ENCODE data around the gene SNRNP35. TPM values are rescaled to one million over a fixed set of nuclear protein-coding genes. Genes with fewer than 3 reads are reported as not detected.

The SNRNP35 gene
- total and polyA plus RNA-seq, 2 donors (not counting 1 experiment from before 2014, with no cell fraction given): 33.8 to 57.8 TPM

- Histone ChIP-seq H4K20me1 (ENCODE audit: control insufficient read depth, insufficient read depth, low read length, poor library complexity, severe bottlenecking) (no peaks in the 10 kb centered on the region), H3K9ac (ENCODE audit: low read length) (no peak overlapping the region)
- CTCF ChIA-PET: no interaction called here
Observed at GRCh38 chr12:123512838-123513665, 55.1 kb downstream of the SNRNP35 start.

More at GRCh38 chr12:123512838-123513665, 55.1 kb downstream of the SNRNP35 start:
- Histone ChIP-seq H3K4me3 (ENCODE audit: control extremely low read depth in 1 of 5, extremely low read depth in 1 of 5, insufficient read depth in 1 of 5, low read depth in 2 of 5, low read length in 4 of 5) (no peak overlapping the region), H2AFZ (ENCODE audit: insufficient read depth, low read depth, low read length, poor library complexity, severe bottlenecking) (no peak overlapping the region), H3K9me3 (ENCODE audit: control extremely low read depth in 1 of 3, control insufficient read depth in 2 of 3, insufficient read depth in 1 of 3, low read length in 2 of 3) (no peaks in the 10 kb centered on the region), H3K27ac (ENCODE audit: low read length in 2 of 2) (no peak overlapping the region), H3K4me2 (replicated peaks; ENCODE audit: low read depth, low read length, poor library complexity, severe bottlenecking) (no peak overlapping the region), H3K4me1 (ENCODE audit: control insufficient read depth in 2 of 2, insufficient read depth in 2 of 2, low read length in 2 of 2) (no peaks in the 10 kb centered on the region), H3K36me3 (replicated peaks in 1 of 2; ENCODE audit: control extremely low read depth in 1 of 2, control insufficient read depth in 1 of 2, extremely low read depth in 1 of 2, insufficient read depth in 2 of 2, low read length in 1 of 2) (no peaks in the 10 kb centered on the region), H3K27me3 (replicated peaks in 1 of 4; ENCODE audit: control extremely low read depth in 1 of 4, control insufficient read depth in 3 of 4, insufficient read depth in 4 of 4, low read length in 3 of 4) (no peaks in the 10 kb centered on the region), H3K79me2 (ENCODE audit: control insufficient read depth, insufficient read depth, low read length) (no peaks in the 10 kb centered on the region)
- no peaks in the 10 kb centered on the region for H3K27me3 Mint-ChIP-seq
- intact Hi-C loops (cut with micrococcal nuclease): no loop called here
- TF ChIP-seq EZH2 (IDR thresholded peaks at IDR 0.05; ENCODE audit: borderline replicate concordance, insufficient read depth, low read depth, low read length, poor library complexity, severe bottlenecking) (no peak), CTCF (IDR thresholded peaks at IDR 0.05) (no peak)
- POLR2A ChIA-PET: no interaction called here
- no peaks in the 10 kb centered on the region for H3K4me1 Mint-ChIP-seq
- no peaks in the 10 kb centered on the region for H3K9me3 Mint-ChIP-seq (ENCODE audit: insufficient read depth)
- H3K4me3 Mint-ChIP-seq: no peak overlapping the region
- 94% methylated on average over 24 of the region's 26 CpGs for WGBS (ENCODE audit: insufficient coverage)
- no peak overlapping the region for H3K27ac Mint-ChIP-seq
- ATAC-seq (ENCODE audit: low read depth) (no peak), DNase-seq (no peak)
